ENCODE measurements around the gene UNC13D. TPM values are rescaled to one million over a fixed set of nuclear protein-coding genes. Genes with fewer than 3 reads are reported as not detected.

Gene UNC13D
- total RNA-seq, 1 donor from 2014 or later: 33.1 TPM

DNA sequence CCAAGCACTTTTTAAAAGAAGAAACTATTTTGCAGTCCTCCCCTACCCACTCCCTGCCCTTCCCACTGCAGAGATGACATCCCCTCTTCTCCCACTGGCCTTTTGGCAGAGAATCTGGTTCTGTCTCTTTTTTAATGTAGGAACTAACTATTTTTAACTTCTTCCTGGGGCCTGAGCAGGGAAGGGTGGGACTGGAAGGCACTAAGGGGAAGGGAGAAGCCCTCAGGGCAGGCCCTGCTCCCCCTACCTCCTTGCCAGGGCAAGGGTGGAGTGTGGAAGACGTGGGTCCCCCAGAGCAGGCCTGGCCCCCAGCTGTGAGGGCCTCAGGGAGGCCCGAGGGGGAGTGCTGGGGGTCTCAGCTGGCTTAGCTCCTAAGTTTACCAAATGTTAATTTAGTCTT, 19.5 kb downstream of the UNC13D start:
- peaks cover 34 to 51% of the 10 kb centered on the region in 2 donors for H3K36me3 ChIP-seq
- TF ChIP-seq CTCF (IDR thresholded peaks at IDR 0.05): no peak
- intact Hi-C loops (cut with DNase I): loop anchor here (5.0 kb wide), 1 partner anchor 72 kb away; no protein-coding TSS in a partner anchor

DNA sequence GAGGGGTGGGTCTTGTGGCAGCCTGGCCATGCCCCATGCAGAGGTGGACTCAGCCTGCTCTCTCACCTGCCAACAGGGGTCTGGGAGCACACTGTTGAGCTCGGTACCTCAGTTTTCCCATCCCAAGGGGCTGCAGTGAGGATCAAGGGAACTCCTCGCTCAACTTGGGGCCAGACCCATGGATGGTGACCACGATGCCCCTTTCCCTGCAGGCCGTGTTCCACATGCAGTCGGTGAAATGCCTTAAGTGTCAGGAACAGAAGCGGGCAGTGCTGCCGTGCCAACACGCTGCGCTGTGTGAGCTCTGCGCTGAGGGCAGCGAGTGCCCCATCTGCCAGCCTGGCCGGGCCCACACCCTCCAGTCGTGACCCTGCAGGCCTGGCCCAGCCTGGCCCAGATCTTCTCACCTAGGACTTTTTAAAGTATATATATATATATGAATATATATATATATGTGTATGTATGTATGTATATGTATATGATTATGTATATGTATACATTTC, 20.1 kb downstream of the UNC13D start:
- Histone ChIP-seq H3K27me3 (no peaks in the 10 kb centered on the region), H3K4me1 (peaks cover 11 to 13% of the 10 kb centered on the region in 2 donors), H3K36me3 (peaks cover 38 to 56% of the 10 kb centered on the region in 2 donors), H3K9me3 (no peaks in the 10 kb centered on the region), H3K27ac (no peak overlapping the region), H3K4me3 (no peak overlapping the region)
- no peak for TF ChIP-seq CTCF (IDR thresholded peaks at IDR 0.05)
- DNase-seq (ENCODE audit: low spot score in 2 of 2): no peak
- intact Hi-C loops (cut with DNase I): no loop called here

More for the DNA sequence above, 19.5 kb downstream of the UNC13D start:
- H3K27ac ChIP-seq: peak overlapping the region in 1 of 2 donors; percentile 21
- DNase-seq (ENCODE audit: low spot score in 2 of 2): no peak
- no peaks in the 10 kb centered on the region for H3K27me3 ChIP-seq
- H3K4me1 ChIP-seq: peaks cover 11 to 13% of the 10 kb centered on the region in 2 donors
- H3K4me3 ChIP-seq: no peak overlapping the region
- no peaks in the 10 kb centered on the region for H3K9me3 ChIP-seq

DNA sequence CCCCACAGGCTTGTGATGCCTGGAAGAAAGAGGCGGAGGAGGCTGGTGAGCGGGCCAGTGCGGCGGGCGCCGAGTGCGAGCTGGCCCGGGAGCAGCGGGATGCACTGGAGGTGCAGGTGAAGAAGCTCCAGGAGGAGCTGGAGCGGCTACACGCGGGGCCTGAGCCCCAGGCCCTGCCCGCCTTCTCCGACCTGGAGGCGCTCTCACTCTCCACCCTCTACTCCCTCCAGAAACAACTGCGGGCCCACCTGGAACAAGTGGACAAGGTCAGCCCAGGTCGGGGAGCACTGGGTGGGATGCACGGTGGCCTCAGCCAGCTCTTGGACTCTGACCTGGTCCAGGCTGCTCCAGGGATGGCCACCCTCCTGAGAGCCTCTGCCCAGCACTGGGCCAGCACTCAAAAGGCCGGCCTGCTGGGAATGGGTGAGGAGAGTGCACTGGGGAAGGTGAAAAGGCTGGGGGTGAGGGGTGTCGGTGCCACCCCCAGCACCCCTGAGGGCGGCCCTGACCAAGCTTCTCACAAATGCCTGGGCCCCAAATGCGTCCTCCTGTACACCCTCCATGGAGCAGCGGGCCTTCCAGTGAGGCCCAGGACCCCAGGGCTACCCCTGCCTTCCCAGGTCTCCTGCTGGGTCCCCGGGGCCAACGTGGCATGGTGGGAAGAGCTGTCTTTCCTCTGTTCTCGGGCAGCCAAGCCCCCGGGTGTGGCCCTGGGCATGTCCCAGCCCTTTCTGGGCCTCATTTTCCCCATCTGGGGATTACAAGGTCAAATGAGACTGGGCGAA, 20.8 kb downstream of the UNC13D start:
- Histone ChIP-seq H3K9me3 (no peaks in the 10 kb centered on the region), H3K36me3 (peaks cover 42 to 62% of the 10 kb centered on the region in 2 donors), H3K27me3 (no peaks in the 10 kb centered on the region), H3K4me1 (peaks cover 11 to 13% of the 10 kb centered on the region in 2 donors), H3K4me3 (no peak overlapping the region), H3K27ac (no peak overlapping the region)
- peak in 1 of 2 donors; percentile 57 for DNase-seq (ENCODE audit: low spot score in 2 of 2)
- intact Hi-C loops (cut with DNase I): no loop called here
- no peak for TF ChIP-seq CTCF (IDR thresholded peaks at IDR 0.05)

- Histone ChIP-seq H3K4me1 (peaks cover 8 to 9% of the 10 kb centered on the region in 2 donors), H3K27me3 (no peaks in the 10 kb centered on the region), H3K9me3 (no peaks in the 10 kb centered on the region), H3K4me3 (no peak overlapping the region), H3K36me3 (peaks cover 48 to 69% of the 10 kb centered on the region in 2 donors), H3K27ac (peak overlapping the region in 1 of 2 donors; percentile 10)
- TF ChIP-seq CTCF (IDR thresholded peaks at IDR 0.05): no peak
- DNase-seq (ENCODE audit: low spot score in 2 of 2): peak in 1 of 2 donors; percentile 52
- intact Hi-C loops (cut with DNase I): no loop called here
Measured at GRCh38 chr17:75822800-75823166, 21.4 kb downstream of the UNC13D start.

DNA sequence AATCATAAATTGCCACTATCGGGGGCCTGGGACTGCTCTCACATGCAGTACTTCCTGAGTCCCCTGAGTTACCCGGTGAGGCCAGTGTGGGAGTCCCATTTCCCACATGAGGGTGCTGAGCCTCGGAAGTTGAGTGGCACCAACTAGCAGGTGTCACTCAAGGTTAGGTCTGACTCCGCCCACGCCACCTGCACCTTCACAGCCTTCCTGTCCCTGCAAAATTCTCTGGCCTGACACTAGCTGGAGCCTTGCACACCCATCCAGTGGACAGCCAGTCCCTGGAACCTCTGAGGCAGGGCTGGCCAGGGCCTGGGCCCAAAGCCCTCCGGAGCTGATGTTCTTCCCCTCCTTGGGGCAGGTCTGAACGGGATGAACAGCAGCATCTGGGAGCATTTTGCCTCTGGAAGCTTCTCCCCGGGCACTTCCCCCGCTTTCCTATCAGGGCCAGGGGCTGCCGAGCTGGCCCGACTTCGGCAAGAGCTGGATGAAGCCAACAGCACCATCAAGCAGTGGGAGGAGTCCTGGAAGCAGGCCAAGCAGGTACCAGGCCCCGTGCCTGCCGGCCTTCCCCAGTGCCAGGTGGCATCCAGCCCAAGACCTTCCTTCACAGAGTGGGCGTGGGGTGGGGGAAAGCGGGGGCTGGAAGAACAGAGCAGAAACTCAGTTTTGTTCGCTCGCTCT, 21.9 kb downstream of the UNC13D start:
- no peaks in the 10 kb centered on the region for H3K27me3 ChIP-seq
- peak overlapping the region in 1 of 2 donors; percentile 10 for H3K27ac ChIP-seq
- peaks cover 3 to 4% of the 10 kb centered on the region in 2 donors for H3K4me1 ChIP-seq
- peaks cover 52 to 74% of the 10 kb centered on the region in 2 donors for H3K36me3 ChIP-seq
- H3K4me3 ChIP-seq: no peak overlapping the region
- no peaks in the 10 kb centered on the region for H3K9me3 ChIP-seq
- TF ChIP-seq CTCF (IDR thresholded peaks at IDR 0.05): no peak
- DNase-seq (ENCODE audit: low spot score in 2 of 2): no peak
- intact Hi-C loops (cut with DNase I): no loop called here

All from ascending aorta (tissue), 2 donors.